DND-41 (cell line): ENCODE measurements around the gene CST11.

Experiments
- ATAC-seq: fragments of 200-7000 bp; cut with Tn5 transposase; 3 replicates; pipeline ENCODE4 v1.9.1; 2021; ENCODE audit warnings: low read depth; ENCODE audit not compliant: insufficient read depth
- DNase-seq: peaks from one replicate; pipeline ENCODE4 v3.0.0-alpha.2; 2020
- H2AFZ ChIP-seq: 2 replicates; pipeline ENCODE4 v1.6.0; 2012; ENCODE audit warnings: low read depth, low read length
- H3K27ac ChIP-seq: 2 replicates; pipeline ENCODE4 v1.5.1; 2012; ENCODE audit warnings: low read length, inconsistent platforms
- H3K27me3 ChIP-seq: fragments of 200-600 bp; sonication (generic); 2 replicates; pipeline ENCODE4 v1.6.0; 2012; ENCODE audit warnings: low read length, mild to moderate bottlenecking, inconsistent platforms; ENCODE audit not compliant: insufficient read depth, poor library complexity
- H3K36me3 ChIP-seq: 2 replicates; pipeline ENCODE4 v1.5.1; 2012; ENCODE audit warnings: low read length, inconsistent platforms; ENCODE audit not compliant: insufficient read depth
- H3K4me1 ChIP-seq: 2 replicates; pipeline ENCODE4 v1.5.1; 2012; ENCODE audit warnings: mild to moderate bottlenecking, low read length; ENCODE audit not compliant: insufficient read depth
- H3K4me2 ChIP-seq: 2 replicates; pipeline ENCODE4 v1.6.0; 2012; ENCODE audit warnings: mild to moderate bottlenecking, moderate library complexity, low read length, inconsistent platforms; ENCODE audit not compliant: insufficient read depth
- H3K4me3 ChIP-seq, 2 experiments: fragments of 200-600 bp in 1 of 2; shearing (Covaris generic) in 1 of 2; 2 replicates each; pipeline ENCODE4 v1.5.1; 2012 to 2016; ENCODE audit warnings: inconsistent platforms in 2 of 2, low read length in 2 of 2, mild to moderate bottlenecking in 2 of 2, low read depth in 1 of 2, moderate library complexity in 1 of 2
- H3K79me2 ChIP-seq: 2 replicates; pipeline ENCODE4 v1.6.0; 2012; ENCODE audit warnings: low read length, inconsistent platforms; ENCODE audit not compliant: insufficient read depth
- H3K9ac ChIP-seq: 2 replicates; pipeline ENCODE4 v1.6.0; 2012; ENCODE audit warnings: low read depth, mild to moderate bottlenecking, inconsistent platforms, low read length, moderate library complexity
- H3K9me3 ChIP-seq: 2 replicates; pipeline ENCODE4 v1.5.1; 2012; ENCODE audit warnings: low read length, moderate library complexity, mild to moderate bottlenecking, inconsistent platforms; ENCODE audit not compliant: insufficient read depth, severe bottlenecking
- H4K20me1 ChIP-seq: 2 replicates; pipeline ENCODE4 v1.6.0; 2012; ENCODE audit warnings: low read length; ENCODE audit not compliant: insufficient read depth
- CTCF ChIP-seq: IDR thresholded peaks from 2 replicates; pipeline ENCODE4 v1.5.1; 2012; ENCODE audit warnings: borderline replicate concordance, low read length, moderate library complexity, mild to moderate bottlenecking; ENCODE audit not compliant: poor library complexity, severe bottlenecking; ENCODE audit errors: extremely low read depth
- EZH2 ChIP-seq: IDR thresholded peaks from 3 replicates; pipeline ENCODE4 v1.6.1; 2012; ENCODE audit warnings: borderline replicate concordance, low read depth, mild to moderate bottlenecking, moderate library complexity, low read length, inconsistent platforms; ENCODE audit not compliant: severe bottlenecking

The CST11 gene

DNA sequence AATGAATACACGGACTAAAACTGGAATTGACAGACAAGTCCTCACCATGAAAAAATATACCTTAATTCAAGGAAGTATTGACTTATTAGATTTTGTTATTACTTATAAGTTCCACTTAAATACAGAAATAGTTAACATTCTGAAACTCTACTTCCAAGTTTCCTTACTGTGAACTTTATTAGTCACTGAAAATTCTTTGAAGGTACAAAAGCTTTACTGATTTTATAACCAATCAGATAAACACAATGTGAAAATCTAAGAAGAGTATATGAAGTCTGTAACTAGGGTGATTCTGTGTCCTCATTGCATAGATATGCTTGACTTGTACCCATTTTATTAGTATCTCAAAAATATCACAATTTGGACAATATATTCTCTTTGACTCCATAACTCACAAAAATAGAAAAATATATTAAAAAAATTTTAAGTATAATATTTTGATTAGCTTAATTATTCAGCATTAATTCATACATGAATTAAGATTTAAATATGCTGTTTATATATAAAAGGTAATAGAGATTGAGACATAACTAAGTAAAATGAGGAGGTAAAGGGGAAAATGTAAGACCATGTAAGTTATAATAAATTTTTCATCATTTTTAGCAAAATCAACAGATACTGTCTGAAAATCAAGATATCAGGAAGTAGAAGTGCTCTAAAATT is 38.0 kb downstream of the CST11 start:
- no peaks in the 10 kb centered on the region for H3K9me3 ChIP-seq
- TF ChIP-seq CTCF (no peak), EZH2 (no peak)
- DNase-seq: no peak
- no peak overlapping the region for H3K9ac ChIP-seq
- H3K4me1 ChIP-seq: peaks cover 15% of the 10 kb centered on the region
- no peaks in the 10 kb centered on the region for H3K27me3 ChIP-seq
- H3K4me3 ChIP-seq: no peak overlapping the region
- H3K79me2 ChIP-seq: peaks cover 95% of the 10 kb centered on the region
- no peak overlapping the region for H3K27ac ChIP-seq
- no peak for ATAC-seq
- H4K20me1 ChIP-seq: peaks cover 42% of the 10 kb centered on the region; the same call in 1 of the 2 replicates
- H2AFZ ChIP-seq: no peak overlapping the region
- H3K4me2 ChIP-seq: no peak overlapping the region
- H3K36me3 ChIP-seq: no peaks in the 10 kb centered on the region

GRCh38 chr20:23413862-23414422 is 38.7 kb downstream of the CST11 start:
- no peak overlapping the region for H3K9ac ChIP-seq
- H3K4me3 ChIP-seq: no peak overlapping the region
- no peak overlapping the region for H3K27ac ChIP-seq
- H3K36me3 ChIP-seq: no peaks in the 10 kb centered on the region
- peaks cover 95% of the 10 kb centered on the region for H3K79me2 ChIP-seq
- H2AFZ ChIP-seq: no peak overlapping the region
- ATAC-seq: no peak
- no peaks in the 10 kb centered on the region for H3K27me3 ChIP-seq
- no peaks in the 10 kb centered on the region for H3K9me3 ChIP-seq
- no peak overlapping the region for H3K4me2 ChIP-seq
- DNase-seq: no peak
- peaks cover 38% of the 10 kb centered on the region; the same call in 1 of the 2 replicates for H4K20me1 ChIP-seq
- TF ChIP-seq CTCF (no peak), EZH2 (no peak)
- peaks cover 8% of the 10 kb centered on the region; the same call in 1 of the 2 replicates for H3K4me1 ChIP-seq

GRCh38 chr20:23412026-23412425 is 40.6 kb downstream of the CST11 start:
- no peak for TF ChIP-seq CTCF
- TF ChIP-seq EZH2: no peak
- H3K79me2 ChIP-seq: peaks cover 96% of the 10 kb centered on the region
- H3K4me3 ChIP-seq: no peak overlapping the region
- no peaks in the 10 kb centered on the region for H3K27me3 ChIP-seq
- no peak overlapping the region for H3K4me2 ChIP-seq
- H3K4me1 ChIP-seq: no peaks in the 10 kb centered on the region
- DNase-seq: no peak
- H3K9ac ChIP-seq: no peak overlapping the region
- H2AFZ ChIP-seq: no peak overlapping the region
- no peak overlapping the region for H3K27ac ChIP-seq
- ATAC-seq: no peak
- no peaks in the 10 kb centered on the region for H3K36me3 ChIP-seq
- H3K9me3 ChIP-seq: no peaks in the 10 kb centered on the region
- peaks cover 37% of the 10 kb centered on the region; the same call in 1 of the 2 replicates for H4K20me1 ChIP-seq
